Measurements from ENCODE around the gene UROD. TPM values are rescaled to one million over a fixed set of nuclear protein-coding genes. Genes with fewer than 3 reads are reported as not detected.

Gene UROD
- total and polyA plus RNA-seq, 10 donors: 41.5 to 90.9 (median 67.5) TPM

DNA sequence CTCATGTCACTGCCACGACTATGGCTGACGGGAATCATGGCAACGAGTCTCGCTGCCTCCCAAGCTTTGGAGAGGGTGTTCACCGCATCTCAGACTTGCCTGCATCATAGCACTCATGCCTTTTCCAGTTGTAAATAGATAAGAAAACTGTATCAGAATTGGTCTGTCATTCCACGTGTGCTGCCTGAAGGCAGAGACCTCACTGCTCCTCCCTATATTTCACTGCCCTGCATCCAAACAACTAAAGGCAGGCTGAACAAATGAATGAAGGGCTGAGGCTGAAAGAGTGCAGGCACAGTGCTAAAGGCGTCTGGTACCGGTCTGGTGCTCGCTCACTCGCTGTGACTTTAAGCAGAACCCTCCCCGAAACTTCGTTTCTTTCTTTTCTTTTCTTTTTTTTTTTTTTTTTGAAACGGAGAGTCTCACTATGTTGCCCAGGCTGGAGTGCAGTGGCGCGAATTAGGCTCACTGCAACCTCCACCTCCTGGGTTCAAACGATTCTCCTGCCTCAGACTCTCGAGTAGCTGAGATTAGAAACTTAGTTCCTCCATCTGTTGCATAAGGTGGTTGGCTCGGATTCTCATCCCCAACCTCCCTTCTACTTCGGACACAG, 26.2 kb upstream of the UROD start:
- Histone ChIP-seq H3K27me3 (replicated peaks in 1 of 7) (no peaks in the 10 kb centered on the region), H3K27ac (peak overlapping the region in 6 of 8 donors; percentile 62 to 87 (median 78)), H3K4me1 (peaks cover 9 to 37% (median 16%) of the 10 kb centered on the region in 6 donors), H3K9me3 (no peaks in the 10 kb centered on the region), H3K4me3 (peak overlapping the region; percentile 58 to 96 (median 80)), H3K36me3 (peaks cover 0 to 8% (median 3%) of the 10 kb centered on the region in 6 donors)
- DNase-seq: no peak
- intact Hi-C loops (cut with DNase I; ENCODE audit: low total_unique reads): loop anchor here (5.0 kb wide), 1 partner anchor 149 kb away; no protein-coding TSS in a partner anchor
- WGBS, 5 donors: 6 to 14% (median 12%) methylated on average over 19 of the region's 19 CpGs
- TF ChIP-seq POLR2A (IDR thresholded peaks at IDR 0.05) (no peak), POLR2AphosphoS5 (IDR thresholded peaks at IDR 0.05) (no peak)
- TF ChIP-seq, protein P1, sequence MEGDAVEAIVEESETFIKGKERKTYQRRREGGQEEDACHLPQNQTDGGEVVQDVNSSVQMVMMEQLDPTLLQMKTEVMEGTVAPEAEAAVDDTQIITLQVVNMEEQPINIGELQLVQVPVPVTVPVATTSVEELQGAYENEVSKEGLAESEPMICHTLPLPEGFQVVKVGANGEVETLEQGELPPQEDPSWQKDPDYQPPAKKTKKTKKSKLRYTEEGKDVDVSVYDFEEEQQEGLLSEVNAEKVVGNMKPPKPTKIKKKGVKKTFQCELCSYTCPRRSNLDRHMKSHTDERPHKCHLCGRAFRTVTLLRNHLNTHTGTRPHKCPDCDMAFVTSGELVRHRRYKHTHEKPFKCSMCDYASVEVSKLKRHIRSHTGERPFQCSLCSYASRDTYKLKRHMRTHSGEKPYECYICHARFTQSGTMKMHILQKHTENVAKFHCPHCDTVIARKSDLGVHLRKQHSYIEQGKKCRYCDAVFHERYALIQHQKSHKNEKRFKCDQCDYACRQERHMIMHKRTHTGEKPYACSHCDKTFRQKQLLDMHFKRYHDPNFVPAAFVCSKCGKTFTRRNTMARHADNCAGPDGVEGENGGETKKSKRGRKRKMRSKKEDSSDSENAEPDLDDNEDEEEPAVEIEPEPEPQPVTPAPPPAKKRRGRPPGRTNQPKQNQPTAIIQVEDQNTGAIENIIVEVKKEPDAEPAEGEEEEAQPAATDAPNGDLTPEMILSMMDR (IDR thresholded peaks at IDR 0.05 in 8 of 11, conservative IDR thresholded peaks at IDR 0.05 in 3 of 11): no peak

- 91 to 95% (median 94%) methylated on average over 24 of the region's 24 CpGs for WGBS, 5 donors
- H3K4me1 ChIP-seq: peaks cover 9 to 29% (median 15%) of the 10 kb centered on the region in 6 donors
- H3K27ac ChIP-seq: no peak overlapping the region
- TF ChIP-seq POLR2AphosphoS5 (IDR thresholded peaks at IDR 0.05) (no peak), POLR2A (IDR thresholded peaks at IDR 0.05) (no peak)
- TF ChIP-seq, protein P1 (IDR thresholded peaks at IDR 0.05 in 8 of 11, conservative IDR thresholded peaks at IDR 0.05 in 3 of 11): no peak
- no peaks in the 10 kb centered on the region for H3K9me3 ChIP-seq
- DNase-seq: no peak
- H3K27me3 ChIP-seq (replicated peaks in 1 of 7): no peaks in the 10 kb centered on the region
- H3K36me3 ChIP-seq: no peaks in the 10 kb centered on the region
- no peak overlapping the region for H3K4me3 ChIP-seq
- intact Hi-C loops (cut with DNase I; ENCODE audit: low total_unique reads): loop anchor here (5.0 kb wide), 1 partner anchor 151 kb away; no protein-coding TSS in a partner anchor
Measured at GRCh38 chr1:44988531-44989156, 23.4 kb upstream of the UROD start.

DNA sequence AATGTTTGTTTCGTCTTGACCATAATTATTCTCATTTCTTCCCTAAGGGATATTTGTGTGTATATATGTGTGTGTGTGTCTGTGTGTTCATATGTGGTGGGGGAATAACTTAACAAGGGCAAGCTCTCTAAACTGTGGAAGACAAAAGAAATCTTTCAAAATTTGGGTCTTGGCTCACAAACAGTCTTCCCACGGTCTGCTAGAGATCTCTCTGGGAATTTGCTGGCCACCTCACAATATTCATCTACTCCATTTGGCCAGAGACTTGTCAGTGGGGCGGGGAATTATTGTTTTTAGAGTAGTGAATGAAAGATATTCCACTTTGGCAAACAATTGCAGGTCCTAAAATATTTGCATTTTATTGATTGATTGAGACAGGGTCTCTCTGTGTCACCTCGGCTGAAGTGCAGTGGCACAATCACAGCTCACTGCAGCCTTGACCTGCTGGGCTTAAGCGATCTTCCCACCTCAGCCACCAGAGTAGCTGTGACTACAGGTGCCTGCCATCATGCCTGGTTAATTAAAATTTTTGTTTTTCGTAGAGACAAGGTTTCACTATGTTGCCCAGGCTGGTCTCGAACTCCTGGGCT, 17.6 kb upstream of the UROD start:
- TF ChIP-seq POLR2A (IDR thresholded peaks at IDR 0.05) (no peak), POLR2AphosphoS5 (IDR thresholded peaks at IDR 0.05) (no peak)
- TF ChIP-seq, protein P1 (IDR thresholded peaks at IDR 0.05 in 8 of 11, conservative IDR thresholded peaks at IDR 0.05 in 3 of 11): no peak
- Histone ChIP-seq H3K4me3 (no peak overlapping the region), H3K36me3 (no peaks in the 10 kb centered on the region), H3K9me3 (no peaks in the 10 kb centered on the region), H3K27ac (no peak overlapping the region), H3K4me1 (no peaks in the 10 kb centered on the region), H3K27me3 (replicated peaks in 1 of 7) (no peaks in the 10 kb centered on the region)
- WGBS, 5 donors: 82 to 93% (median 86%) methylated on average over 7 of the region's 7 CpGs
- intact Hi-C loops (cut with DNase I; ENCODE audit: low total_unique reads): no loop called here
- DNase-seq: no peak

All from spleen (tissue), 11 donors.